Kidney (tissue), 14 donors: ENCODE measurements around the gene BEX4. TPM values are rescaled to one million over a fixed set of nuclear protein-coding genes. Genes with fewer than 3 reads are reported as not detected.

Source experiments
- DNase-seq, 5 donors: peaks; one replicate each; pipeline ENCODE4 v3.0.0-alpha.2; 2013 to 2020
- FAIRE-seq: peaks from 2 replicates; lab custom pipeline; 2012; peaks lifted over from hg19 to GRCh38; lab: Jason Lieb, UNC
- H3K27ac ChIP-seq, 2 donors: one replicate each; pipeline ENCODE4 v1.7.0; 2013; ENCODE audit warnings: low read depth in 2 of 2, low read length in 2 of 2, inconsistent platforms in 1 of 2
- H3K27me3 ChIP-seq: one replicate; pipeline ENCODE4 v1.7.1; 2013; ENCODE audit warnings: low read length, inconsistent platforms; ENCODE audit not compliant: control insufficient read depth, insufficient read depth
- H3K36me3 ChIP-seq, 3 donors: one replicate each; pipeline versions ENCODE4 v1.7.0 to v1.7.1; 2013; ENCODE audit warnings: low read length in 3 of 3, control low read depth in 1 of 3, inconsistent platforms in 1 of 3; ENCODE audit not compliant: insufficient read depth in 3 of 3, control insufficient read depth in 2 of 3
- H3K4me1 ChIP-seq, 3 donors: one replicate each; pipeline versions ENCODE4 v1.7.0 to v1.7.1; 2013; ENCODE audit warnings: low read length in 3 of 3, inconsistent platforms in 1 of 3, low read depth in 1 of 3; ENCODE audit not compliant: control insufficient read depth in 2 of 3, insufficient read depth in 2 of 3
- H3K4me3 ChIP-seq, 3 donors: one replicate each; pipeline versions ENCODE4 v1.7.0 to v1.8.1; 2013; ENCODE audit warnings: low read length in 3 of 3, control low read depth in 1 of 3, inconsistent platforms in 1 of 3
- H3K9ac ChIP-seq, 3 donors: one replicate each; pipeline versions ENCODE4 v1.7.0 to v1.7.1; 2013; ENCODE audit warnings: low read length in 3 of 3, control low read depth in 1 of 3, inconsistent platforms in 1 of 3
- H3K9me3 ChIP-seq, 3 donors: one replicate each; pipeline versions ENCODE4 v1.7.0 to v1.7.1; 2013; ENCODE audit warnings: low read length in 3 of 3, control low read depth in 1 of 3, inconsistent platforms in 1 of 3; ENCODE audit not compliant: control insufficient read depth in 2 of 3, insufficient read depth in 1 of 3
- intact Hi-C: fragments of 100-400 bp; cut with DNase I; formaldehyde crosslinking; loops from one replicate; pipeline ENCODE4 v1.11.1; 2022
- polyA plus RNA-seq: library from polyadenylated mRNA; stranded (reverse); fragments of 350-450 nt; fragmentation: Illumina TruSeq; extraction: RNeasy Lipid Tissue Mini Kit (QIAGEN cat#74804); gene quantifications from one replicate; pipeline ENCODE4 v1.2.3, GENCODE V29; 2014; ENCODE audit warnings: low read depth, low replicate concordance; ENCODE audit not compliant: insufficient read depth
- total RNA-seq: library from RNA; stranded (reverse); fragmentation: NEBNext Ultra II Directional; extraction: Animal tissue kit (Norgen Biotek cat#: 25700); gene quantifications from one replicate; pipeline ENCODE4 v1.2.1, GENCODE V29; 2021
- TF ChIP-seq, protein P1 (sequence below): IDR thresholded peaks from 3 replicates; pipeline ENCODE4 v1.5.1; 2012; ENCODE audit warnings: mild to moderate bottlenecking, moderate library complexity, borderline replicate concordance; ENCODE audit not compliant: insufficient read depth; ENCODE audit errors: extremely low read depth
- donor health status: control.
- donor health status: control.
- donor health status: control.
- donor health status: control.
- donor health status: control.
- donor health status: DM: yes; HTN: yes; CAD: no.
- donor health status: Normal renal cell carcinoma (clear cell type).

The BEX4 gene
- total and polyA plus RNA-seq, 2 donors from 2014 or later: 52.6 to 135 TPM

GRCh38 chrX:103248553-103248952 is 33.6 kb downstream of the BEX4 start:
- no peaks in the 10 kb centered on the region for H3K27me3 ChIP-seq
- no peaks in the 10 kb centered on the region for H3K9me3 ChIP-seq
- no peaks in the 10 kb centered on the region for H3K4me1 ChIP-seq
- no peak overlapping the region for H3K4me3 ChIP-seq
- no peaks in the 10 kb centered on the region for H3K36me3 ChIP-seq
- no peak overlapping the region for H3K27ac ChIP-seq
- FAIRE-seq (peak; percentile 98), DNase-seq (peak in 2 of 5 donors; percentile 10 to 30)
- TF ChIP-seq, protein P1, sequence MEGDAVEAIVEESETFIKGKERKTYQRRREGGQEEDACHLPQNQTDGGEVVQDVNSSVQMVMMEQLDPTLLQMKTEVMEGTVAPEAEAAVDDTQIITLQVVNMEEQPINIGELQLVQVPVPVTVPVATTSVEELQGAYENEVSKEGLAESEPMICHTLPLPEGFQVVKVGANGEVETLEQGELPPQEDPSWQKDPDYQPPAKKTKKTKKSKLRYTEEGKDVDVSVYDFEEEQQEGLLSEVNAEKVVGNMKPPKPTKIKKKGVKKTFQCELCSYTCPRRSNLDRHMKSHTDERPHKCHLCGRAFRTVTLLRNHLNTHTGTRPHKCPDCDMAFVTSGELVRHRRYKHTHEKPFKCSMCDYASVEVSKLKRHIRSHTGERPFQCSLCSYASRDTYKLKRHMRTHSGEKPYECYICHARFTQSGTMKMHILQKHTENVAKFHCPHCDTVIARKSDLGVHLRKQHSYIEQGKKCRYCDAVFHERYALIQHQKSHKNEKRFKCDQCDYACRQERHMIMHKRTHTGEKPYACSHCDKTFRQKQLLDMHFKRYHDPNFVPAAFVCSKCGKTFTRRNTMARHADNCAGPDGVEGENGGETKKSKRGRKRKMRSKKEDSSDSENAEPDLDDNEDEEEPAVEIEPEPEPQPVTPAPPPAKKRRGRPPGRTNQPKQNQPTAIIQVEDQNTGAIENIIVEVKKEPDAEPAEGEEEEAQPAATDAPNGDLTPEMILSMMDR: peak; percentile 14
- intact Hi-C loops: no loop called here
- H3K9ac ChIP-seq: no peak overlapping the region

DNA sequence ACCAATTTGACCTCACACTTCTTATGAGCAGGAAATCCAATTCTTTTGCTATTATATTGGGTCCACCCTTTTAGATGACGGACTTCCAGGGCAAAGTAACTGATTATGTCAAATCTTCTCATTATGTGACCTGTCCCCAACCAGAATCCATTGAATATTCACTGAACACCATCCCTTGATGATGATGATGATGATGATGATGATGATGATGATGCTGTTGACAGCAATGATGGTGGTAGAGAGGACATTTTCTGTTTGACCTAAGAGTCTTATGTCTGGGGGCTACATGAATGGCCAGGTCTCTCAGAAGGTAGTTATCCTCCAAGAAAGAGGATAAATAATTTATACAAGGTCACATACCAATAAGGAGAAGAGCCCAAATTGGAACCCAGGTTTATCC is 34.9 kb downstream of the BEX4 start:
- TF ChIP-seq, protein P1: no peak
- no peak for FAIRE-seq
- no peak overlapping the region for H3K4me3 ChIP-seq
- no peak overlapping the region for H3K9ac ChIP-seq
- no peaks in the 10 kb centered on the region for H3K9me3 ChIP-seq
- no peaks in the 10 kb centered on the region for H3K4me1 ChIP-seq
- H3K27ac ChIP-seq: no peak overlapping the region
- intact Hi-C loops: no loop called here
- H3K27me3 ChIP-seq: no peaks in the 10 kb centered on the region
- no peak for DNase-seq
- H3K36me3 ChIP-seq: no peaks in the 10 kb centered on the region

DNA sequence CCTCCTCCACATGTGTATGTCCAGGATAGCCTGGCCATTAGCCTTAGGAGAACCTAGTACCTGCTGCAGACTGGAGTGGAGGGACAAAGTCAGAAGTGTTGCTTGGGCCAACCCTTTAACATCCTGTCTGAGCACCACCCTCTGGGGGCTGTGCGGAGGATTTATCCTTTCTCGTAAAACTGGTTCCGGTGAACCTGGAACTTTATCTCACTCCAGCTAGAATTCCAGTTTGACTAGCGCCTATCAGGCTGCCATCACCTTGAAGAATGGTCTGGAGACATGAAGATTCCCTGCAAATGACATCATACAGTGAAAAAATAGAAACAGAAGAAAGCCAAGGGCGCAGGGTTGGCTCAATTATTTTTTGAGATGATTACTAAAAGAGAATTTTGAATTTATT is 36.1 kb downstream of the BEX4 start:
- DNase-seq (peak in 4 of 5 donors; percentile 35 to 66 (median 57)), FAIRE-seq (no peak)
- no peak overlapping the region for H3K9ac ChIP-seq
- H3K36me3 ChIP-seq: no peaks in the 10 kb centered on the region
- no peaks in the 10 kb centered on the region for H3K4me1 ChIP-seq
- H3K27me3 ChIP-seq: no peaks in the 10 kb centered on the region
- TF ChIP-seq, protein P1: no peak
- intact Hi-C loops: no loop called here
- no peaks in the 10 kb centered on the region for H3K9me3 ChIP-seq
- no peak overlapping the region for H3K27ac ChIP-seq
- no peak overlapping the region for H3K4me3 ChIP-seq

GRCh38 chrX:103253608-103254007 is 38.7 kb downstream of the BEX4 start:
- peak in 2 of 5 donors; percentile 33 to 39 for DNase-seq
- no peak for FAIRE-seq
- Histone ChIP-seq H3K4me3 (peak overlapping the region; percentile 73 to 92 (median 91)), H3K9me3 (no peaks in the 10 kb centered on the region), H3K27me3 (peaks cover 2% of the 10 kb centered on the region), H3K9ac (peak overlapping the region; percentile 71 to 88 (median 80)), H3K4me1 (no peaks in the 10 kb centered on the region), H3K27ac (peak overlapping the region; percentile 77 to 93), H3K36me3 (no peaks in the 10 kb centered on the region)
- intact Hi-C loops: no loop called here
- TF ChIP-seq, protein P1: no peak
